ENCODE results near the gene SDR42E1. TPM values are rescaled to one million over a fixed set of nuclear protein-coding genes. Genes with fewer than 3 reads are reported as not detected.

Gene SDR42E1
- total and polyA plus RNA-seq, 10 of the 15 experiments (the other 5 are each of a cell fraction or from before 2014, with no cell fraction given), result 1.4 to 5.5 (median 2.3) TPM

DNA sequence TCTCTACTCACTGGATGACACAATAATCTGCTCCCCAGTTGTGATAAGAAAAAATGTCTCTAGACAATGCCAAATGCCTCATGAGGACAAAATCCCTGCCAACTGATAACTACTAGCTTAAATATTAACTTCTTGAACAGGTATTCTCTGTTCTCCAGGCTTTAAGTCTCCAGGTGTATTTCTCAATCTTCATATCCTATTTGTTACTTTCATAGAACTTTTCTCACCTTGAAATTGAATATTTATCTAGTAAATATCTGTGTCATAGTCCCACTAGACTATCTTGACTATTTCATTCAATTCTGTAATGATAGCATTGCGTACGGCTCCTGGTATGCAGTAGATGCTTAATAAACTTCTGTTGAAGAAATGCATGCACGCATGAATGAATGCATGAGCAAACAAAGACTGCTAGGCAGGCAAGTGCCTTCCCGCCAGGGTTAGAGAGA lies 39.7 kb upstream of the SDR42E1 start:
- intact Hi-C loops (cut with micrococcal nuclease; ENCODE audit: unreplicated experiment) (no loop called here), in situ Hi-C loops (cut with MboI) (no loop called here)
- Histone ChIP-seq H3K36me3 (ENCODE audit: control insufficient read depth in 2 of 2, insufficient read depth in 2 of 2, low read length in 1 of 2) (no peaks in the 10 kb centered on the region), H4K20me1 (ENCODE audit: control insufficient read depth, insufficient read depth) (no peaks in the 10 kb centered on the region), H3K4me2 (ENCODE audit: control insufficient read depth, insufficient read depth) (no peak overlapping the region), H3K4me1 (ENCODE audit: control insufficient read depth, insufficient read depth, low read length) (no peaks in the 10 kb centered on the region), H3K4me3 (no peak overlapping the region), H3K27me3 (replicated peaks in 1 of 2; ENCODE audit: control insufficient read depth in 2 of 2, insufficient read depth in 2 of 2, low read length in 1 of 2) (peaks cover 0 to under 1% of the 10 kb centered on the region in 2 experiments; a peak in 3 of 4 replicates), H3K79me2 (ENCODE audit: control insufficient read depth, insufficient read depth, low read length) (no peaks in the 10 kb centered on the region), H3K27ac (ENCODE audit: control insufficient read depth, insufficient read depth) (no peak overlapping the region), H3K9ac (ENCODE audit: control insufficient read depth, insufficient read depth, low read length) (no peak overlapping the region), H3K9me3 (replicated peaks; ENCODE audit: control insufficient read depth, insufficient read depth, low read length) (no peaks in the 10 kb centered on the region), H2AFZ (ENCODE audit: control insufficient read depth, low read depth, low read length) (no peak overlapping the region)
- ATAC-seq (no peak), FAIRE-seq (no peak), DNase-seq (ENCODE audit: low read depth, low spot score) (no peak)
- ChIA-PET CTCF (interaction anchor here (1.7 kb wide), 1 partner anchor 14 kb away, joined by 3 read pairs; no protein-coding TSS in a partner anchor), SMC1A (ENCODE audit: uncharacterized antibody, unreplicated experiment) (no interaction called here), RAD21 (ENCODE audit: unreplicated experiment) (interaction anchor here (1.0 kb wide), 1 partner anchor 10 kb away, joined by 4 read pairs; no protein-coding TSS in a partner anchor), POLR2A (no interaction called here)
- 44% methylated on average over 4 of the region's 4 CpGs for WGBS (ENCODE audit: insufficient coverage, insufficient replicate concordance, low lambda C conversion rate, missing lambda C conversion rate)
- no peak for TF ChIP-seq NFYA (IDR thresholded peaks at IDR 0.05; ENCODE audit: borderline replicate concordance, low read depth, low read length)
- TF ChIP-seq, protein P1, sequence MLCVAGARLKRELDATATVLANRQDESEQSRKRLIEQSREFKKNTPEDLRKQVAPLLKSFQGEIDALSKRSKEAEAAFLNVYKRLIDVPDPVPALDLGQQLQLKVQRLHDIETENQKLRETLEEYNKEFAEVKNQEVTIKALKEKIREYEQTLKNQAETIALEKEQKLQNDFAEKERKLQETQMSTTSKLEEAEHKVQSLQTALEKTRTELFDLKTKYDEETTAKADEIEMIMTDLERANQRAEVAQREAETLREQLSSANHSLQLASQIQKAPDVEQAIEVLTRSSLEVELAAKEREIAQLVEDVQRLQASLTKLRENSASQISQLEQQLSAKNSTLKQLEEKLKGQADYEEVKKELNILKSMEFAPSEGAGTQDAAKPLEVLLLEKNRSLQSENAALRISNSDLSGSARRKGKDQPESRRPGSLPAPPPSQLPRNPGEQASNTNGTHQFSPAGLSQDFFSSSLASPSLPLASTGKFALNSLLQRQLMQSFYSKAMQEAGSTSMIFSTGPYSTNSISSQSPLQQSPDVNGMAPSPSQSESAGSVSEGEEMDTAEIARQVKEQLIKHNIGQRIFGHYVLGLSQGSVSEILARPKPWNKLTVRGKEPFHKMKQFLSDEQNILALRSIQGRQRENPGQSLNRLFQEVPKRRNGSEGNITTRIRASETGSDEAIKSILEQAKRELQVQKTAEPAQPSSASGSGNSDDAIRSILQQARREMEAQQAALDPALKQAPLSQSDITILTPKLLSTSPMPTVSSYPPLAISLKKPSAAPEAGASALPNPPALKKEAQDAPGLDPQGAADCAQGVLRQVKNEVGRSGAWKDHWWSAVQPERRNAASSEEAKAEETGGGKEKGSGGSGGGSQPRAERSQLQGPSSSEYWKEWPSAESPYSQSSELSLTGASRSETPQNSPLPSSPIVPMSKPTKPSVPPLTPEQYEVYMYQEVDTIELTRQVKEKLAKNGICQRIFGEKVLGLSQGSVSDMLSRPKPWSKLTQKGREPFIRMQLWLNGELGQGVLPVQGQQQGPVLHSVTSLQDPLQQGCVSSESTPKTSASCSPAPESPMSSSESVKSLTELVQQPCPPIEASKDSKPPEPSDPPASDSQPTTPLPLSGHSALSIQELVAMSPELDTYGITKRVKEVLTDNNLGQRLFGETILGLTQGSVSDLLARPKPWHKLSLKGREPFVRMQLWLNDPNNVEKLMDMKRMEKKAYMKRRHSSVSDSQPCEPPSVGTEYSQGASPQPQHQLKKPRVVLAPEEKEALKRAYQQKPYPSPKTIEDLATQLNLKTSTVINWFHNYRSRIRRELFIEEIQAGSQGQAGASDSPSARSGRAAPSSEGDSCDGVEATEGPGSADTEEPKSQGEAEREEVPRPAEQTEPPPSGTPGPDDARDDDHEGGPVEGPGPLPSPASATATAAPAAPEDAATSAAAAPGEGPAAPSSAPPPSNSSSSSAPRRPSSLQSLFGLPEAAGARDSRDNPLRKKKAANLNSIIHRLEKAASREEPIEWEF (IDR thresholded peaks at IDR 0.05; ENCODE audit: insufficient replicate concordance, low read depth, low read length), result no peak
- no peak for TF ChIP-seq NFXL1 (IDR thresholded peaks at IDR 0.05; ENCODE audit: borderline replicate concordance)
- no peak for TF ChIP-seq RCOR1 (conservative IDR thresholded peaks at IDR 0.05; ENCODE audit: low read depth, low read length)
- no peak for TF ChIP-seq NR2F1 (conservative IDR thresholded peaks at IDR 0.05)
- TF ChIP-seq STAT3 (IDR thresholded peaks at IDR 0.05; ENCODE audit: low read depth, low read length), result no peak
- no peak for TF ChIP-seq HCFC1 (IDR thresholded peaks at IDR 0.05; ENCODE audit: low read length)
- no peak for TF ChIP-seq MTA3 (IDR thresholded peaks at IDR 0.05; ENCODE audit: borderline replicate concordance, low read length)
- TF ChIP-seq, protein P2, sequence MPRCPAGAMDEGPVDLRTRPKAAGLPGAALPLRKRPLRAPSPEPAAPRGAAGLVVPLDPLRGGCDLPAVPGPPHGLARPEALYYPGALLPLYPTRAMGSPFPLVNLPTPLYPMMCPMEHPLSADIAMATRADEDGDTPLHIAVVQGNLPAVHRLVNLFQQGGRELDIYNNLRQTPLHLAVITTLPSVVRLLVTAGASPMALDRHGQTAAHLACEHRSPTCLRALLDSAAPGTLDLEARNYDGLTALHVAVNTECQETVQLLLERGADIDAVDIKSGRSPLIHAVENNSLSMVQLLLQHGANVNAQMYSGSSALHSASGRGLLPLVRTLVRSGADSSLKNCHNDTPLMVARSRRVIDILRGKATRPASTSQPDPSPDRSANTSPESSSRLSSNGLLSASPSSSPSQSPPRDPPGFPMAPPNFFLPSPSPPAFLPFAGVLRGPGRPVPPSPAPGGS (IDR thresholded peaks at IDR 0.05; ENCODE audit: borderline replicate concordance, insufficient read depth, low read depth, low read length, poor library complexity, severe bottlenecking), result no peak
- TF ChIP-seq MXI1 (IDR thresholded peaks at IDR 0.05; ENCODE audit: low read depth, low read length), result no peak
- no peak for TF ChIP-seq NBN (IDR thresholded peaks at IDR 0.05)
- TF ChIP-seq SUPT20H (IDR thresholded peaks at IDR 0.05; ENCODE audit: borderline replicate concordance, control insufficient read depth, low read depth, low read length), result no peak
- no peak for TF ChIP-seq POLR2A (IDR thresholded peaks at IDR 0.05; ENCODE audit: low read depth, low read length)
- TF ChIP-seq TBL1XR1 (IDR thresholded peaks at IDR 0.05; ENCODE audit: low read depth, low read length), result no peak
- no TSS peak for BruUV-seq (replicated peaks)
